HG02623 (cell line): ENCODE results near the gene SEC61A2.
"Not testable (repeated sequence)": the region's sequence is repeated elsewhere in the genome, so short reads cannot be mapped to it uniquely, and the experiment has no call there.

Source experiments
- ATAC-seq: cut with Tn5 transposase; IDR thresholded peaks from one replicate; pipeline ENCODE4 v1.9.1; 2021; ENCODE audit warnings: moderate library complexity; ENCODE audit not compliant: unreplicated experiment

Gene SEC61A2

GRCh38 chr10:12158111-12158510 is 28.6 kb downstream of the SEC61A2 start:
- ATAC-seq: no peak

- ATAC-seq: no peak
These were observed 31.2 kb downstream of the SEC61A2 start for GRCh38 chr10:12160664-12161063.

- ATAC-seq: no peak
These were observed 33.5 kb downstream of the SEC61A2 start for GRCh38 chr10:12162927-12163326.

- no peak for ATAC-seq
These were observed 34.6 kb downstream of the SEC61A2 start for GRCh38 chr10:12164085-12164484.

GRCh38 chr10:12165036-12165435 is 35.6 kb downstream of the SEC61A2 start:
- ATAC-seq: no peak

- no peak for ATAC-seq
These were observed 36.7 kb downstream of the SEC61A2 start for GRCh38 chr10:12165999-12166775.

GRCh38 chr10:12171512-12171911 is 42.0 kb downstream of the SEC61A2 start:
- not testable (repeated sequence) for ATAC-seq

- ATAC-seq: no peak
These were observed 48.2 kb downstream of the SEC61A2 start for GRCh38 chr10:12177642-12178041.

GRCh38 chr10:12179606-12180170 is 50.2 kb downstream of the SEC61A2 start:
- no peak for ATAC-seq

- no peak for ATAC-seq
These were observed 50.9 kb downstream of the SEC61A2 start for GRCh38 chr10:12180221-12180974.

- ATAC-seq: no peak
These were observed 51.7 kb downstream of the SEC61A2 start for GRCh38 chr10:12181065-12181775.

- no peak for ATAC-seq
These were observed 54.7 kb downstream of the SEC61A2 start for GRCh38 chr10:12184165-12184564.

GRCh38 chr10:12186323-12186722 is 56.8 kb downstream of the SEC61A2 start:
- ATAC-seq: no peak

- ATAC-seq: no peak
These were observed 57.9 kb downstream of the SEC61A2 start for GRCh38 chr10:12187321-12187905.

GRCh38 chr10:12188656-12189055 is 59.2 kb downstream of the SEC61A2 start:
- no peak for ATAC-seq

- no peak for ATAC-seq
These were observed 59.9 kb downstream of the SEC61A2 start for GRCh38 chr10:12189426-12189825.

GRCh38 chr10:12191715-12192114 is 62.2 kb downstream of the SEC61A2 start:
- ATAC-seq: no peak

GRCh38 chr10:12193193-12193592 is 63.7 kb downstream of the SEC61A2 start:
- no peak for ATAC-seq

- ATAC-seq: no peak
These were observed 65.3 kb downstream of the SEC61A2 start for GRCh38 chr10:12194752-12195271.

- ATAC-seq: peak; percentile 12
These were observed 65.8 kb downstream of the SEC61A2 start for GRCh38 chr10:12195281-12195602.
